Neural progenitor cell (in vitro differentiated cells): ENCODE data around the gene ZBTB43. TPM values are rescaled to one million over a fixed set of nuclear protein-coding genes. Genes with fewer than 3 reads are reported as not detected.

ENCODE experiments used
- DNase-seq: peaks from one replicate; pipeline ENCODE4 v3.0.0-alpha.2; 2016; ENCODE audit warnings: low spot score
- H2AFZ ChIP-seq: fragments of 200-600 bp; sonication (generic); replicated peaks from 2 replicates; pipeline ENCODE4 v1.6.1; 2016; ENCODE audit warnings: antibody characterized with exemption
- H3F3A ChIP-seq: fragments of 200-600 bp; sonication (generic); 2 replicates; pipeline ENCODE4 v1.6.1; 2016; ENCODE audit warnings: antibody characterized with exemption, low read depth
- H3K27ac ChIP-seq: fragments of 200-600 bp; sonication (generic); 2 replicates; pipeline ENCODE4 v1.5.1; 2016; ENCODE audit warnings: mild to moderate bottlenecking
- H3K27me3 ChIP-seq: fragments of 200-600 bp; sonication (generic); 2 replicates; pipeline ENCODE4 v1.6.1; 2016; ENCODE audit warnings: mild to moderate bottlenecking, moderate library complexity
- H3K36me3 ChIP-seq: fragments of 200-600 bp; sonication (generic); 2 replicates; pipeline ENCODE4 v1.5.1; 2016
- H3K4me1 ChIP-seq: fragments of 200-600 bp; sonication (generic); 2 replicates; pipeline ENCODE4 v1.6.1; 2016; ENCODE audit warnings: mixed run types
- H3K4me2 ChIP-seq: fragments of 200-600 bp; sonication (generic); 2 replicates; pipeline ENCODE4 v1.6.1; 2016
- H3K4me3 ChIP-seq: fragments of 200-600 bp; sonication (generic); 2 replicates; pipeline ENCODE4 v1.5.1; 2016
- H3K79me2 ChIP-seq: fragments of 200-600 bp; sonication (generic); 2 replicates; pipeline ENCODE4 v1.6.1; 2016; ENCODE audit warnings: low read depth
- H3K9ac ChIP-seq: fragments of 200-600 bp; sonication (generic); 2 replicates; pipeline ENCODE4 v1.6.1; 2016
- H3K9me3 ChIP-seq: fragments of 200-600 bp; sonication (generic); 2 replicates; pipeline ENCODE4 v1.5.1; 2016; ENCODE audit warnings: low read depth
- H4K20me1 ChIP-seq: fragments of 200-600 bp; sonication (generic); 2 replicates; pipeline ENCODE4 v1.6.1; 2016; ENCODE audit warnings: low read depth
- H3K27ac Mint-ChIP-seq: 3 replicates; pipeline ENCODE4 v1.8.0; 2021; ENCODE audit warnings: mixed read lengths
- H3K27me3 Mint-ChIP-seq: 2 replicates; pipeline ENCODE4 v1.8.0; 2022; ENCODE audit warnings: low read depth, mild to moderate bottlenecking, inconsistent platforms, moderate library complexity, mixed read lengths; ENCODE audit not compliant: insufficient read depth
- H3K36me3 Mint-ChIP-seq: 3 replicates; pipeline ENCODE4 v1.8.0; 2021; ENCODE audit warnings: mixed read lengths
- H3K4me1 Mint-ChIP-seq: 3 replicates; pipeline ENCODE4 v1.8.0; 2021; ENCODE audit warnings: mixed read lengths
- H3K4me3 Mint-ChIP-seq: 3 replicates; pipeline ENCODE4 v1.8.0; 2021; ENCODE audit warnings: mild to moderate bottlenecking, moderate library complexity, mixed read lengths
- H3K9me3 Mint-ChIP-seq: 3 replicates; pipeline ENCODE4 v1.8.0; 2020; ENCODE audit warnings: mixed read lengths
- CTCF ChIP-seq: fragments of 200-600 bp; sonication (generic); IDR thresholded peaks from 2 replicates; pipeline ENCODE4 v1.5.1; 2017; ENCODE audit warnings: antibody characterized with exemption, mild to moderate bottlenecking
- EZH2 ChIP-seq: fragments of 200-600 bp; sonication (generic); IDR thresholded peaks from 2 replicates; pipeline ENCODE4 v1.6.1; 2017; ENCODE audit warnings: antibody characterized with exemption, mild to moderate bottlenecking, moderate library complexity
- EZH2phosphoT487 ChIP-seq: fragments of 200-600 bp; sonication (generic); IDR thresholded peaks from 2 replicates; pipeline ENCODE4 v1.6.1; 2017; ENCODE audit warnings: antibody characterized with exemption
- total RNA-seq: library from RNA; depleted of rRNA; stranded (reverse); fragments of >200 nt; gene quantifications from 2 replicates; pipeline ENCODE4 v1.2.3, GENCODE V29; 2015; ENCODE audit warnings: low replicate concordance

The ZBTB43 gene
- total RNA-seq, 1 donor from 2014 or later: 10.0 TPM

- H3F3A ChIP-seq: peaks cover 3% of the 10 kb centered on the region
- Mint-ChIP-seq H3K27ac (no peak overlapping the region), H3K27me3 (no peaks in the 10 kb centered on the region), H3K9me3 (no peaks in the 10 kb centered on the region), H3K4me3 (no peak overlapping the region), H3K4me1 (peaks cover 33% of the 10 kb centered on the region), H3K36me3 (peaks cover 17% of the 10 kb centered on the region)
- no peaks in the 10 kb centered on the region for H3K27me3 ChIP-seq
- no peak overlapping the region for H3K27ac ChIP-seq
- H3K36me3 ChIP-seq: no peaks in the 10 kb centered on the region
- peaks cover 41% of the 10 kb centered on the region for H4K20me1 ChIP-seq
- TF ChIP-seq EZH2 (no peak), CTCF (no peak), EZH2phosphoT487 (no peak)
- no peak for DNase-seq
- H3K9me3 ChIP-seq: no peaks in the 10 kb centered on the region
- no peak overlapping the region for H3K4me2 ChIP-seq
- peaks cover 25% of the 10 kb centered on the region for H3K79me2 ChIP-seq
- no peak overlapping the region for H3K9ac ChIP-seq
- H3K4me3 ChIP-seq: no peak overlapping the region
- no peak overlapping the region for H2AFZ ChIP-seq
- H3K4me1 ChIP-seq: peaks cover 23% of the 10 kb centered on the region
Observed at GRCh38 chr9:126880947-126881332, 76.1 kb downstream of the ZBTB43 start.

GRCh38 chr9:126882746-126883145 lies 77.9 kb downstream of the ZBTB43 start:
- Mint-ChIP-seq H3K27me3 (no peaks in the 10 kb centered on the region), H3K4me1 (peaks cover 35% of the 10 kb centered on the region), H3K4me3 (no peak overlapping the region), H3K9me3 (no peaks in the 10 kb centered on the region), H3K27ac (no peak overlapping the region), H3K36me3 (peaks cover 17% of the 10 kb centered on the region)
- H3F3A ChIP-seq: peaks cover 4% of the 10 kb centered on the region
- no peak overlapping the region for H3K4me2 ChIP-seq
- no peak overlapping the region for H3K27ac ChIP-seq
- H3K79me2 ChIP-seq: peaks cover 9% of the 10 kb centered on the region
- peaks cover 46% of the 10 kb centered on the region for H4K20me1 ChIP-seq
- no peaks in the 10 kb centered on the region for H3K9me3 ChIP-seq
- H3K36me3 ChIP-seq: no peaks in the 10 kb centered on the region
- H3K4me3 ChIP-seq: no peak overlapping the region
- H3K9ac ChIP-seq: no peak overlapping the region
- H3K4me1 ChIP-seq: peaks cover 28% of the 10 kb centered on the region
- no peak for DNase-seq
- H2AFZ ChIP-seq: no peak overlapping the region
- no peaks in the 10 kb centered on the region for H3K27me3 ChIP-seq
- TF ChIP-seq EZH2phosphoT487 (no peak), EZH2 (no peak), CTCF (no peak)

- Mint-ChIP-seq H3K4me1 (peaks cover 35% of the 10 kb centered on the region), H3K27ac (no peak overlapping the region), H3K4me3 (no peak overlapping the region), H3K9me3 (no peaks in the 10 kb centered on the region), H3K36me3 (peaks cover 17% of the 10 kb centered on the region), H3K27me3 (peaks cover 4% of the 10 kb centered on the region)
- Histone ChIP-seq H3K36me3 (no peaks in the 10 kb centered on the region), H3K4me2 (no peak overlapping the region), H3F3A (peaks cover 4% of the 10 kb centered on the region), H3K27ac (no peak overlapping the region), H3K9me3 (no peaks in the 10 kb centered on the region), H3K4me1 (peaks cover 28% of the 10 kb centered on the region), H3K4me3 (no peak overlapping the region), H3K79me2 (peaks cover 9% of the 10 kb centered on the region), H3K27me3 (no peaks in the 10 kb centered on the region), H4K20me1 (peaks cover 46% of the 10 kb centered on the region), H3K9ac (no peak overlapping the region), H2AFZ (no peak overlapping the region)
- no peak for TF ChIP-seq EZH2phosphoT487
- no peak for TF ChIP-seq CTCF
- no peak for TF ChIP-seq EZH2
- DNase-seq: peak; percentile 75
Observed at GRCh38 chr9:126883636-126884035, 78.8 kb downstream of the ZBTB43 start.
